Suprapubic skin (tissue), 4 donors: ENCODE data around the gene UACA.

Experiments used
- CTCF ChIP-seq, 2 donors: fragments of 200-600 bp in 1 of 2; fragments of 450-650 bp in 1 of 2; sonication (generic) in 1 of 2; IDR thresholded peaks; one replicate each; pipeline ENCODE4 v1.5.1; 2016 to 2019; ENCODE audit warnings: antibody characterized with exemption in 2 of 2, mild to moderate bottlenecking in 1 of 2, moderate library complexity in 1 of 2
- EP300 ChIP-seq: sonication (generic); formaldehyde crosslinking; IDR thresholded peaks from one replicate; pipeline ENCODE4 v1.6.1; 2017; ENCODE audit warnings: antibody characterized with exemption
- POLR2A ChIP-seq, 2 donors: fragments of 450-650 bp; IDR thresholded peaks; one replicate each; pipeline ENCODE4 v1.6.1; 2017; ENCODE audit warnings: antibody characterized with exemption in 2 of 2, mild to moderate bottlenecking in 2 of 2, moderate library complexity in 2 of 2
- POLR2AphosphoS5 ChIP-seq, 3 donors: sonication (generic); formaldehyde crosslinking; IDR thresholded peaks; one replicate each; pipeline ENCODE4 v1.6.1; 2017; ENCODE audit warnings: antibody characterized with exemption in 3 of 3

- TF ChIP-seq POLR2AphosphoS5 (IDR thresholded peaks at IDR 0.05), result no peak
- TF ChIP-seq CTCF (IDR thresholded peaks at IDR 0.05), result no peak
- TF ChIP-seq POLR2A (IDR thresholded peaks at IDR 0.05), result no peak
- TF ChIP-seq EP300, result no peak
Measured at GRCh38 chr15:70703096-70703878, 60.1 kb downstream of the UACA start.
